ENCODE measurements around the gene KCNJ1.

The KCNJ1 gene

DNA sequence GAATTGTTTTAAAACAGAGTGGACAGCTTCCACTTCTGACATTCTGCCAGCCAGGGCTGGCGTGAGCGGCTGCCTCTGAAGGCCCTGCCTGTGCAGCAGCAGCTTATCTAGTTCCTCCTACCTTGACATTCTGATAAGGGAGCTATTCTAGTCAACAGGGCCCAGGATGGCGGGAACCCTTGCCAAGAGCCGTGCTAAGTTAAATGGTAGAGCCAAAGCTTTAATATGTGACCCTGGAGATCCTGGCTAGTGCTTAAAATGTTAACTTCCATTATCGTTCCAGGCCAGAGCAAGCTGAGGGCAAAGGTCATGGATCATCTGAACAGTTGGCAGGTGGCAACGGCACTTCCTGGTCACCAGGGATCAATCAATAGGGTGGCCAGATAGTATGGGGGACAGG lies 27.6 kb upstream of the KCNJ1 start:
- no peak overlapping the region for H3K4me3 ChIP-seq (ENCODE audit: low read depth, low read length)
- no peak for DNase-seq (ENCODE audit: low read depth)
- TF ChIP-seq, protein P1, sequence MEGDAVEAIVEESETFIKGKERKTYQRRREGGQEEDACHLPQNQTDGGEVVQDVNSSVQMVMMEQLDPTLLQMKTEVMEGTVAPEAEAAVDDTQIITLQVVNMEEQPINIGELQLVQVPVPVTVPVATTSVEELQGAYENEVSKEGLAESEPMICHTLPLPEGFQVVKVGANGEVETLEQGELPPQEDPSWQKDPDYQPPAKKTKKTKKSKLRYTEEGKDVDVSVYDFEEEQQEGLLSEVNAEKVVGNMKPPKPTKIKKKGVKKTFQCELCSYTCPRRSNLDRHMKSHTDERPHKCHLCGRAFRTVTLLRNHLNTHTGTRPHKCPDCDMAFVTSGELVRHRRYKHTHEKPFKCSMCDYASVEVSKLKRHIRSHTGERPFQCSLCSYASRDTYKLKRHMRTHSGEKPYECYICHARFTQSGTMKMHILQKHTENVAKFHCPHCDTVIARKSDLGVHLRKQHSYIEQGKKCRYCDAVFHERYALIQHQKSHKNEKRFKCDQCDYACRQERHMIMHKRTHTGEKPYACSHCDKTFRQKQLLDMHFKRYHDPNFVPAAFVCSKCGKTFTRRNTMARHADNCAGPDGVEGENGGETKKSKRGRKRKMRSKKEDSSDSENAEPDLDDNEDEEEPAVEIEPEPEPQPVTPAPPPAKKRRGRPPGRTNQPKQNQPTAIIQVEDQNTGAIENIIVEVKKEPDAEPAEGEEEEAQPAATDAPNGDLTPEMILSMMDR (IDR thresholded peaks at IDR 0.05; ENCODE audit: low read depth, low read length, missing control alignments) = no peak

DNA sequence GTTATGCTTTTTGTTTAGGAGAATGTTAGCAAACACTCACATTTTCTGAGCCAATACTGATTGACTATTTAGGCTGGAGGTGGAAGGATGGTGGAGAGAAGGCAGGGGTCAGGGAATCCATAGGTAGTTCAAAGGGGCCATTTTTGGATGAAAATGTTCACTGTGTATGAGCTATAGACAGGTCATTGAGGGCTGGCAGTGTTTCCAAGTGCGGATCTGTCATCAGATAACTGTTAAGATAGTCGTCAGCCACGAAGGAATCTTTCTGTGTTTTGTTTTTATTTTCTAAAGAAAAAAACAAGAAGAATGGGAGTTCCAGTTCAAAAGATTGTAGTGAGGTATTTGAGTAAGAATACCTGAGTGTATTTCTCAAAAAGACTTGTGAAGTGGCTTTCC lies 27.2 kb upstream of the KCNJ1 start:
- TF ChIP-seq, protein P1 (IDR thresholded peaks at IDR 0.05; ENCODE audit: low read depth, low read length, missing control alignments) = no peak
- H3K4me3 ChIP-seq (ENCODE audit: low read depth, low read length) = no peak overlapping the region
- no peak for DNase-seq (ENCODE audit: low read depth)

DNA sequence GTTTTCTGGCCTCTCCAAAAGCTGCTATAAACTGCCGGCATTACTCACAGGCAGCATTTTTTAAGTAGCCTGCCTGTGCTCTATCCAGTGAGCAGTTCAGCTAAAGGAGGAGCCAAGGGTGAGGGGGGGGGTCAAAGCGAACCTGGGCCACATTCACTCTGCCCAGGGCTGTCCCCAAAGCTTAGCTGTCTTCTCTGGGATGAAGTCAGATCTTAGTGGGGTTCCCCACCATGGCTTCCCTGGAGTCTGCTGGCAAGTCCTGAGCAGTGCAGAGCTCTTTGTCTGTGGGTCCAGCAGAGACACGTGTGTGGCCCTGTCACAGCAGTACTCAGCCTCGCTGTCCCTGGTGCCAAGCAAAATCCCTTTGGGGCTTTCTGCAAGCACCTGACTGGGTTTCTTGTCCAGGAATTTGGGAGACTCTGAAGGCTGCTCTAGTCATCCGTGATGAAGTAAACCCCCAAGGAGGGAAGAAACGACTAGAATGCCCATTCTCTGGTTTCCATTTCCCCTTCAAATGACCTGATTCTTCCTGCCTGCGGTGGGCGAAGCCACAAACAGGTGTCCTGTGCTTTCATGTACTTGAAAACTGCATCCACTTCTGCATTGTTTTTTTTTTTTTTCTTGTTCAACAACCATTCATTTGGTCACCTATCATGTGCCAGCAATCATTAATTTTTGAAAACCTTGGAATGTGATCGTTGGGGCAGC lies 26.6 kb upstream of the KCNJ1 start:
- DNase-seq (ENCODE audit: low read depth) = no peak
- TF ChIP-seq, protein P1 (IDR thresholded peaks at IDR 0.05; ENCODE audit: low read depth, low read length, missing control alignments) = no peak
- H3K4me3 ChIP-seq (ENCODE audit: low read depth, low read length) = no peak overlapping the region

DNA sequence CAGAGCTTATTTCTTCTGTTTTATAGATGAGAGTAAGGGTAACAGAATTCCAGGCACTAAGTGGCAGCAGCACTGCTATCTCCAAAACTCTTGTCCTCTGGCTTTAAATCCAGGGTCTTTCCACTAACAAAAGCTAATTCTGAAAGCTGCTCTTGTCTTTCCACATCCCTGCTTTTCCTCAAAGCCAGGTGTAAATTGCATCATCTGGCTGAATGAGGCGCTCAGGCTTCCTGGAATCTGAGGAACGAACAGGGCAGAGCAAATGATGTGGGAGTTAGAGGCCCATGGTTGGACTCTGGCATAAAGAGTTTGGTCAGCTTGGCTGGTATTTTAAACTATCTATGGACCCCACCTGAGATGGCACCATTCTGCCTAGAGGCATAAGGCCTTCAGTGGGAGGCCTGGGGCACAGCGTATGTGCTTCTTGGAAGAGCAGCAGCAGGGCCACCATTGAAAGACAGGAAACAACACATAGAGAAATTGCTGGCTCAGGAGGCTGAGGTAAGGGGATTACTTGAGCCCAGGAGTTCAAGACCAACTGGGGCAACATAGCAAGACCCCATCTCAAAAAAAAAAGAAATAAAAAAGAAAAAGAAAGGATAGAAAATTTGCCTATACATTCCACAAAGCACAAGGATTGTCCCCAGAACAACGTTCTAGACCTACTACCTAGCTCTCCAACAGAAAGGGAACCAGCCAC lies 25.9 kb upstream of the KCNJ1 start:
- no peak overlapping the region for H3K4me3 ChIP-seq (ENCODE audit: low read depth, low read length)
- DNase-seq (ENCODE audit: low read depth) = no peak
- TF ChIP-seq, protein P1 (IDR thresholded peaks at IDR 0.05; ENCODE audit: low read depth, low read length, missing control alignments) = no peak

DNA sequence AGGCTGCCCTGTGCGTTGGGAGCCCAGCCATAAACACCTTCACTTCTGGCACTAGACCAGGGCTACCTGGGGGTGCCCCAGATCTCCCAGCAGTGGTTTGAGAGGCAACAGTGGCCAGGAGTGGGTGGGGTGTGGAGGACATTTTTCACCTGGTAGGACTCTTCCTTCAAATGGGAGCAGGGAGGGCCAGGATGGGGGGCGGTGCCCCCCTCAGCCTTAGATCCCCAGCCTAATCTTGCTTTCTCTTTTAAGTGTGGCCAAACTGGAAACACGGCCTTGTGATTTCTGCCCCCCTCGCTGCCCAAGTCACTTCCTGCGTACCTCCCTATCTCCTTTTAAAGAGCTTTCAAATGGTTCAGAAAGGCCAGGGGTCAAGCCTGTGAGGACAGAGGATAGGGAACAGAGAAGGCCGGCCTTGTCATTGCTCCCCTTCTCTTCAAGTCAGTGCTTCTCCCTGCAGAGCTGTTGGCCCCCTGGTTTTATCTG lies 24.9 kb upstream of the KCNJ1 start:
- TF ChIP-seq, protein P1 (IDR thresholded peaks at IDR 0.05; ENCODE audit: low read depth, low read length, missing control alignments) = no peak
- H3K4me3 ChIP-seq (ENCODE audit: low read depth, low read length) = no peak overlapping the region
- DNase-seq (ENCODE audit: low read depth) = no peak

DNA sequence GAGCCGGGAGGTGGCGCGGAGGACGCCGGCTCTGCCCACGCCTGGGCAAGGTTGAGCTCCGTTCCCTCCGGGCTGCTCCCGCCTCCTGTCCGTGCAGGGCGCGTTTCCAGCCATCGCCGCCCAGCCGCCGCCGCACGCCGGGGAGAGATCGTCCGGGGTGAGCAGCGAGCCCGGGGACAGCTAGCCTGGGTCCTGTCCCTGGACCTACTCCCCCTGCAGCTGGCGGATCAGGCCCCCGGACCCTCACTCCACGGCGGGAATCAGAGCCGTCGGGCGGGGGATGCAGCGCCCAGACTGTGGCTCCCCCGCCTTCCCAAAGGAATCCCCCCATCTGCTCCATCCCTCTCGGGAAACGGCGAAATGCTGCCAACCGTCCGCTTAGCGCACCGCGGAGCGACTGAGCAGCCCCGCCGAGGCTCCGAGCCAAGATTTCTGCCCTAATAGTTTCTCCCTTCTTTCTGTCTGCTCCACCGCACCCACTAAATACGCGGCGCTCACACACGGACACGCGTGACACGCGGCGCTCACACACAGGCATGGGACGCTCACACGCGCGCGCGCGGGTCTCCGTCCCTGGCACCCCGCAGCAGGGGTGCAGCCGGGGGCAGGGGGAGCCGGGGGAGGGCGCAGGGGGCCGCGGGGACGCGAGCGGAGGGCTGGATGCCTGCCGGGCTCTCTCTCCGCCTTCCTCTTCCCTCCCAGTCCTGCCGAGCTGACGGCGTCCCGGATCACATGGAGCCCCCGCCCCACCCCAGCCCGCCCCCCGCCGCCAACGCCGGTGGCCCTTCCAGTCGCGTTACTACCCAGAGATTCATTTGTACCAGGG lies 23.7 kb upstream of the KCNJ1 start, which contains the start of gene KCNJ5:
KCNJ5 (plus strand) TSS at position 814 of the 826 bp plus-strand sequence. CDS start 19,918 bp downstream, outside the sequence.
- no peak for DNase-seq (ENCODE audit: low read depth)
- no peak within 1 kb of the TSS for H3K4me3 ChIP-seq (ENCODE audit: low read depth, low read length)
- TF ChIP-seq, protein P1 (IDR thresholded peaks at IDR 0.05; ENCODE audit: low read depth, low read length, missing control alignments) = no peak
